ENCODE results near the gene CD46.

CD46 gene

DNA sequence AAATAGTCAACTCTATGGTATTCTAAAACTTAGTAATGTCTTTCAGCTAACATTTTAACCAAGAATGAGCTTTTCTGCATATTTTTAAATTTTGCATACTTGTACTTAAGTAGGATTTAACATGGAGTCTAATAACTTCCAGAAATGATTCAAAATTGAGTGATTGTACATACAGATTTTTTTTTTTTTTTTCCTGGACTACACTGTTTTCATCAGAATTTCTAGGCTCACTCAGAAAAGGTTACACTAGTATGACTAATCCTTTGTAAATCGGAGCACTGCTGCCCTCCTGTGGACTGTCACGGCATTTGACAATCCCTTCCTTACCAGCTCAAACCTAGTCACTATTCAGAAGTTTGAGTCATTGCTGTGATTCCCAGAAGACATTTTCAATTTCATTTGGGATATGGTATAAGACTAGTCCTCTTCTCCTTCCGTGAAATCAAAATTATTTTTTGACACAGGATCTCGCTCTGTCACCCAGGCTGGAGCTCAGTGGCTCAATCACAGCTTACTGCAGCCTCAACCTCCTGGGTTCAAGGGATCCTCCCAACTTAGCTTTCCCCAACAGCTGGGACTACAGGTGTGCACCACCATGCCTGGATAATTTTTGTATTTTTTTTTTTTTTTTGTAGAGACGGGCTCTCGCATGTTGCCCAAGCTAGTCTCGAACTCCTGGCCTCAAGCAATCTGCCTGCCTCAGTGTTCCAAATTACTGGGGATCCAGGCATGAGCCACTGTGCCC lies 45.5 kb downstream of the CD46 start:
- H3K36me3 Mint-ChIP-seq (ENCODE audit: low read depth): peaks cover 40% of the 10 kb centered on the region
- H3K27me3 Mint-ChIP-seq (ENCODE audit: low read depth): no peaks in the 10 kb centered on the region
- H3K4me1 Mint-ChIP-seq (ENCODE audit: low read depth): peaks cover 36% of the 10 kb centered on the region
- no peak overlapping the region for H3K27ac Mint-ChIP-seq
- H3K4me3 Mint-ChIP-seq: no peak overlapping the region
- no peaks in the 10 kb centered on the region for H3K9me3 Mint-ChIP-seq
- peak; percentile 71 for DNase-seq (ENCODE audit: low spot score)

GRCh38 chr1:207798847-207799246 lies 47.0 kb downstream of the CD46 start:
- DNase-seq (ENCODE audit: low spot score): no peak
- Mint-ChIP-seq H3K27me3 (ENCODE audit: low read depth) (no peaks in the 10 kb centered on the region), H3K4me3 (peak overlapping the region; percentile 58), H3K36me3 (ENCODE audit: low read depth) (peaks cover 43% of the 10 kb centered on the region), H3K4me1 (ENCODE audit: low read depth) (peaks cover 36% of the 10 kb centered on the region), H3K27ac (peak overlapping the region; percentile 33), H3K9me3 (no peaks in the 10 kb centered on the region)

DNA sequence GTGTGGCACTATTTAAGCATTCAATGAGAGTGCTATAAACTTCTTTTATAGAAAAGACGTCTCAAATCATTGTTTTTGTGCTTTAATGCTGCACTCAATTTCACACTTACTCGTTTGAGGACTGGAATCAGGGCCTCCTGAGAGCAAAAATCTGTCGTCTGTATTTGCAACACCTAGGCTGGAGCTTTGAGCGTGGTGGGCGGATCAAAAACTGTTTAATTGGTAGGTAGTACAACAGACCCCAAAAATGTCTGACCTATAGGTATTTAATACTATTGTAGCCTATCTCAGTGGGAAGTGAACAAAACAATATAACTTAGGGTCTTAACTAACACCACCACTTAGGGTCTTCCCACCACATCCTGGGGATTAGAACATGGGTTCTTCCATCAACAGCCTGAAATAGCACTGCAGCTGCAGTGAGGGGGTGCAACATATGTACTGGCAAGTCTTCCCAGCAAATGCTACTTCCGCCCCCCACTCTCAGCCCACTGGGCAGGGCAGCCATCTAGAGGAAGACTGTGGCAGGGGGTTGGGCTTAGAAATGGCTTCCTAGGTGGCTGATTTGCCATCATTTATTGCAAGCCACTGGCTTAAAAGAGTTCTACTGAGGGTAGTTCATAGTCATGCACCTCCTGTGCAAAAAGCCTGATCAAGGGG lies 48.3 kb downstream of the CD46 start:
- DNase-seq (ENCODE audit: low spot score): no peak
- Mint-ChIP-seq H3K27me3 (ENCODE audit: low read depth) (no peaks in the 10 kb centered on the region), H3K36me3 (ENCODE audit: low read depth) (peaks cover 50% of the 10 kb centered on the region), H3K4me1 (ENCODE audit: low read depth) (peaks cover 36% of the 10 kb centered on the region), H3K27ac (no peak overlapping the region), H3K9me3 (no peaks in the 10 kb centered on the region), H3K4me3 (no peak overlapping the region)

- Mint-ChIP-seq H3K4me1 (ENCODE audit: low read depth) (peaks cover 40% of the 10 kb centered on the region), H3K27me3 (ENCODE audit: low read depth) (no peaks in the 10 kb centered on the region), H3K9me3 (no peaks in the 10 kb centered on the region), H3K36me3 (ENCODE audit: low read depth) (peaks cover 56% of the 10 kb centered on the region), H3K27ac (peak overlapping the region; percentile 41), H3K4me3 (no peak overlapping the region)
- no peak for DNase-seq (ENCODE audit: low spot score)
Observed at GRCh38 chr1:207801819-207802218, 50.0 kb downstream of the CD46 start.

GRCh38 chr1:207803678-207804077 lies 51.8 kb downstream of the CD46 start:
- H3K9me3 Mint-ChIP-seq: no peaks in the 10 kb centered on the region
- no peak overlapping the region for H3K27ac Mint-ChIP-seq
- H3K36me3 Mint-ChIP-seq (ENCODE audit: low read depth): peaks cover 66% of the 10 kb centered on the region
- no peak overlapping the region for H3K4me3 Mint-ChIP-seq
- H3K27me3 Mint-ChIP-seq (ENCODE audit: low read depth): no peaks in the 10 kb centered on the region
- peaks cover 36% of the 10 kb centered on the region for H3K4me1 Mint-ChIP-seq (ENCODE audit: low read depth)
- DNase-seq (ENCODE audit: low spot score): no peak

DNA sequence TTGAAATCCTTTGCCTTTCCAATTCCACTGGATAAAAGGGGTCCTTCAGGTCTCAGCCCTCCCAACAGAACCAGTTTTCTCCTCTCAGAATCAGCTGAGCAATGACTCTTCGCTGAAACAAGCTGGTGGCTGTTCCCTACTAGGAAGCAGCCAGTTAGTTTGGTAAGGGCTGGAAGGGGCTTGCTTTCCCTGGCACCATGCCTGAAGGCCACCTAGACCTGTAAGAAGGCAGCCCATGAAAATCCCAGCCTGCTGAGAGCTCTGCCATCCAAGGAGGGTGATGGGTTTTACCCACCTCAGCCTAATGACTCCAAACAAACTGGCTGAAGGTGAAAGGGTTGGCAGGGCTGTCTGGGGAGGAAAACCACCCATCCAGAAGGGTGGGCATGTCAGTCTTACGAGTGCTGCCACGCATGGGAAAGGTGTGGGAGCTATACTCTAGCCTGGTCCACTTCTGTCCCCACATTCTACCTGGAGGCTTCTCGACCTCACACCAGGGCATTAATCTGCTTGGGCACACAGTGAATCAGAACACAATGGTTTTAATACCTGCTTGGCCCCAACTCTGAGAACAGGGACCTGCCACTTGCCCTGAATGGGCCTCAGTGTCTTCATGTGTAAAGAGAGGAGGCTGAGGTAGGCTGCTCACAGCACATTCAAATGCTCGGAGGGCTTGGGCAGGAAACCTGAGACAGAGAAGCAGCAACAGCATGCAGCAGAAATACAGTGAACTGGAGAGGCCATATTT lies 53.0 kb downstream of the CD46 start:
- H3K4me3 Mint-ChIP-seq: no peak overlapping the region
- H3K4me1 Mint-ChIP-seq (ENCODE audit: low read depth): peaks cover 24% of the 10 kb centered on the region
- no peaks in the 10 kb centered on the region for H3K27me3 Mint-ChIP-seq (ENCODE audit: low read depth)
- DNase-seq (ENCODE audit: low spot score): no peak
- H3K9me3 Mint-ChIP-seq: no peaks in the 10 kb centered on the region
- no peak overlapping the region for H3K27ac Mint-ChIP-seq
- peaks cover 67% of the 10 kb centered on the region for H3K36me3 Mint-ChIP-seq (ENCODE audit: low read depth)

- no peak for DNase-seq (ENCODE audit: low spot score)
- H3K27me3 Mint-ChIP-seq (ENCODE audit: low read depth): no peaks in the 10 kb centered on the region
- peaks cover 20% of the 10 kb centered on the region for H3K4me1 Mint-ChIP-seq (ENCODE audit: low read depth)
- no peak overlapping the region for H3K4me3 Mint-ChIP-seq
- peaks cover 66% of the 10 kb centered on the region for H3K36me3 Mint-ChIP-seq (ENCODE audit: low read depth)
- H3K9me3 Mint-ChIP-seq: no peaks in the 10 kb centered on the region
- H3K27ac Mint-ChIP-seq: no peak overlapping the region
Observed at GRCh38 chr1:207805841-207806421, 54.1 kb downstream of the CD46 start.

GRCh38 chr1:207806531-207807325 lies 54.9 kb downstream of the CD46 start:
- Mint-ChIP-seq H3K36me3 (ENCODE audit: low read depth) (peaks cover 61% of the 10 kb centered on the region), H3K9me3 (no peaks in the 10 kb centered on the region), H3K27ac (peak overlapping the region; percentile 70), H3K27me3 (ENCODE audit: low read depth) (no peaks in the 10 kb centered on the region), H3K4me3 (peak overlapping the region; percentile 10), H3K4me1 (ENCODE audit: low read depth) (peaks cover 17% of the 10 kb centered on the region)
- peak; percentile 3 for DNase-seq (ENCODE audit: low spot score)

DNA sequence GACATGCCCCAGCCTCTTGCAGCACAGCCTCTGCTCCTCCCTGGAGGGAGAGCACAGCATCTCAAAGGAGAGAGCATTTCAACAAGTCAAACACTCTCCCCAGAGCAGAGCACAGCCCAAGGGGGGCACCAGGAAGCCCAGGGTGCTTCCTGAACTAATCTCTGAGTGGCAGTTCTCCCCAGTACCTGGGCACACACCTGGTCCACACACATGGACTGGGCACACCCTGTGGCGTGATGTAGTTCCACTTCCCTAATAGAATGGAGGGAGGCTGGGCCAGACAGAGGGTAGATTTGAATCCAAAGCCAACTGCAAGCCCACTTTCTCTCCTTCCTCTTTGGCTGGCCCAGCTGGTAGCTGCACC lies 55.5 kb downstream of the CD46 start:
- Mint-ChIP-seq H3K36me3 (ENCODE audit: low read depth) (peaks cover 62% of the 10 kb centered on the region), H3K27me3 (ENCODE audit: low read depth) (no peaks in the 10 kb centered on the region), H3K4me3 (peak overlapping the region; percentile 10), H3K4me1 (ENCODE audit: low read depth) (peaks cover 13% of the 10 kb centered on the region), H3K27ac (peak overlapping the region; percentile 70), H3K9me3 (no peaks in the 10 kb centered on the region)
- DNase-seq (ENCODE audit: low spot score): no peak

DNA sequence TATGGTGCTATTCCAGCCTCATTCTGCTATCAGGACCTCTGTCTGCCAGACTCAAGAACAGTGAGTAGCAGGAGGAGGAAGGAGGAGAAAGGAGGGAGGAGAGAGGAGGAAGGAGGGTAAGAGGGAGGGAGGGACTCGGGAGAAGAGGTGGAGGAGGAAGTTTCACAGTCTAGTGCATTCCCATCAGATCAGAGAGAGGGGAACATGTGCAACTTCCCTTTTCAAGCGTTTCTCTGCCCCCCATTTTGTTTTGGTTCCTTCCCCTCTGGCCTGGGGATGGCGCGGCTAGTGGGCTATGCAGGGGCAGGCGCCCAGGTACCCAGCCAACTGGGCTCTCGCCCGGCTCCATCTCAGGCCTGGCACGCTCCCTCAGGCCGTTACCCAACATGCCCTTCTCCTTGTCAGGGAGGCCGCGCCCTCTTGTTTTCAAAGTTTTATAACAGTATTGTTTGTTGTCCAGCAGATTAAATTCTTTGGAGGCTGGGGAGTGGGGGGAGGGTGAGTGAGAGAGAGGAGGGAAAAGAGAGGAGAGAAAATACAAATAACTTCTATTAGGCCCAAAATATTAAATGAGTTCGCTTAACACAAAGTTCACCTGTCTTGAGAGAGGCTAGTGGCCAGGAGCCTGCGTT lies 56.0 kb downstream of the CD46 start:
- Mint-ChIP-seq H3K4me1 (ENCODE audit: low read depth) (peaks cover 12% of the 10 kb centered on the region), H3K4me3 (no peak overlapping the region), H3K36me3 (ENCODE audit: low read depth) (peaks cover 59% of the 10 kb centered on the region)

DNA sequence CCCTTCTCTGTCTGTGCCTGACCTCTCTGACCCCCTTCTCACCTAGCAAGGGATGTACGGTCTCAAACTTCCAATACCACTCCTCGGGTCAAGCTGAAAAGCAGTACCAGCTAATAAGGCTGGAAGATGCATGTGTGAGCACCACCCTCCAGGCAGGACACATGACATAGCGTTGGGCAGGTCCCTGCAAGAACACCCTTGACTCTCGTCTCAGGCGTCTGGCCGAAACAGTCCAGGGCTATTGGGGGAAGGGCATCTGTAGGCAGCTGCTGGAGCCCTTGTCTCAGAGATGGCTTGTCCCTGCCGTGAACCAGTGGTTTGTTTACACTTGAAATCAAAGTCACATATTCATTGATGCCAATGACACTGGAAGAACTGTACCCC lies 56.5 kb downstream of the CD46 start:
- no peak for DNase-seq (ENCODE audit: low spot score)

More for the DNA sequence above, 56.0 kb downstream of the CD46 start:
- Mint-ChIP-seq H3K27ac (peak overlapping the region; percentile 70), H3K27me3 (ENCODE audit: low read depth) (no peaks in the 10 kb centered on the region), H3K9me3 (no peaks in the 10 kb centered on the region)
- no peak for DNase-seq (ENCODE audit: low spot score)

DNA sequence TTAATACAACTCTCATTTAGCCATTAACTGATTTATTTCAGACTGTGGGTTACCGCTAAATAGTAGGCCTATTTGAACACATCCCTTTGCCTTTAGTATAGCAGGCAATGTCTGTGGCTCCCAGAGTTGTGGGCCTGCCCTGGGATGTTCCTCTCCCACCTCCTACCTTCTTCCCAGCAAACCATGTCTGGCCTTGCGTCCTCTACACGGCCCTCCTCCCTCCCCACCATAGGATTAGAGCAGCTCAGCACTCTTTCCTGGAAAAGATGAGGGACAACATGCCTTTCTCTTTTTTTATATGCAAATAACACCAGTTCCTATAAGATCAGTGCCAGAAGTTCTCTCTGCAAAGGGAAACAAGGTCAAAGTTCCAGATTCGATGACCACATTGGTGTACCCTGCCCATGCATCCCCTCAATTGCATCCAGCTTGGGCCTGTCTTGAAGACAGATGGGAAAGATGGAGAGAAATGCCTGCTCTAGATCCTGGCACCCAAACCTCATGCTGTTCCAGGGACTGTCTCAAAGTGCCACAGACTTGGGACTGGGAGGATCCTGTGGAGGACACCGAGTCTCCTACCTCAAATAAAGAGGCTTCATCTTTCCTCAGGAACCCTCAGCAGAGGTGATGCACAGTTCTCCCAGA lies 57.2 kb downstream of the CD46 start:
- H3K27ac Mint-ChIP-seq: peak overlapping the region; percentile 47
- H3K36me3 Mint-ChIP-seq (ENCODE audit: low read depth): peaks cover 60% of the 10 kb centered on the region
- DNase-seq (ENCODE audit: low spot score): no peak
- H3K4me3 Mint-ChIP-seq: no peak overlapping the region
- H3K4me1 Mint-ChIP-seq (ENCODE audit: low read depth): peaks cover 12% of the 10 kb centered on the region
- no peaks in the 10 kb centered on the region for H3K9me3 Mint-ChIP-seq
- H3K27me3 Mint-ChIP-seq (ENCODE audit: low read depth): no peaks in the 10 kb centered on the region

More for the DNA sequence above, 56.5 kb downstream of the CD46 start:
- Mint-ChIP-seq H3K27ac (peak overlapping the region; percentile 11), H3K9me3 (no peaks in the 10 kb centered on the region), H3K4me1 (ENCODE audit: low read depth) (peaks cover 12% of the 10 kb centered on the region), H3K27me3 (ENCODE audit: low read depth) (no peaks in the 10 kb centered on the region), H3K4me3 (no peak overlapping the region), H3K36me3 (ENCODE audit: low read depth) (peaks cover 55% of the 10 kb centered on the region)

DNA sequence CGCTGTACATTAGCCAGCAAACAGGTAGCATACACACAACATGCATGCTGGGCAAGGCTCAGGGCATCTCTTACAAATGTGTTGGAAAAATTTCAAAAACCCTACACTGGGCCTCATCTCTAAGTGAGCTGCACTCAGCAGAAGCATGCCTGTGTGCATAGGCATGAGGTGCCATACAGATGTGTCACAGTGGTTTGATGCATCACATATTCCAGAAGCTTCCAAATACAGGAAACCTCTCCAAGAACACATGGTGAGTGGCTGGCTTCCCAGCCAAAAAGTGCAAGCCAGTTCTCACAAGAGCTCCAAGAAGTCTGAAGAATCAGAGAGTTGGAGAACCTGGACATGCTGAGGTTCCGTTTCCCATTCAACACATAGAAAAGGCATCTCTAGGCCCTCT lies 58.3 kb downstream of the CD46 start:
- H3K27ac Mint-ChIP-seq: no peak overlapping the region

More for the DNA sequence above, 58.3 kb downstream of the CD46 start:
- H3K4me1 Mint-ChIP-seq (ENCODE audit: low read depth): peaks cover 12% of the 10 kb centered on the region
- no peak overlapping the region for H3K4me3 Mint-ChIP-seq
- H3K27me3 Mint-ChIP-seq (ENCODE audit: low read depth): no peaks in the 10 kb centered on the region
- peaks cover 59% of the 10 kb centered on the region for H3K36me3 Mint-ChIP-seq (ENCODE audit: low read depth)
- no peaks in the 10 kb centered on the region for H3K9me3 Mint-ChIP-seq
- DNase-seq (ENCODE audit: low spot score): no peak
